ENCODE data around the gene ART5. TPM values are rescaled to one million over a fixed set of nuclear protein-coding genes. Genes with fewer than 3 reads are reported as not detected.

Gene ART5
- total and polyA plus RNA-seq, 5 donors from 2014 or later = not detected

Other genes with a start within 250 kb of the ART5 start
- not detected for gene ART1, start 3.1 kb upstream of the ART5 start, total RNA-seq
- gene ART1, start 3.1 kb upstream of the ART5 start, polyA plus RNA-seq = not detected
- 1.4 TPM for gene CHRNA10, start 29.4 kb upstream of the ART5 start, total RNA-seq
- under 1 TPM in 2 of 4 donors, not detected in 2; 0.21 to 0.40 TPM for gene CHRNA10, start 29.4 kb upstream of the ART5 start, polyA plus RNA-seq
- gene NUP98, start 155.6 kb upstream of the ART5 start, total RNA-seq = 131 TPM
- 10 to 100 TPM; 28.0 to 48.7 (median 44.6) TPM for gene NUP98, start 155.6 kb upstream of the ART5 start, polyA plus RNA-seq
- gene PGAP2, start 166.6 kb upstream of the ART5 start, total RNA-seq = 11.6 TPM
- gene PGAP2, start 166.6 kb upstream of the ART5 start, polyA plus RNA-seq = 10 to 100 TPM; 11.4 to 16.7 (median 14.0) TPM
- 173 TPM for gene RHOG, start 199.0 kb upstream of the ART5 start, total RNA-seq
- gene RHOG, start 199.0 kb upstream of the ART5 start, polyA plus RNA-seq = 100 to 1,000 TPM; 222 to 276 (median 240) TPM
- 134 TPM for gene STIM1, start 213.7 kb upstream of the ART5 start, total RNA-seq
- gene STIM1, start 213.7 kb upstream of the ART5 start, polyA plus RNA-seq = 10 to 100 TPM; 25.7 to 30.6 (median 29.7) TPM

All from CD4-positive, CD25-positive, alpha-beta regulatory T cell (primary cell).